Measurements from ENCODE around the gene CELSR1. TPM values are rescaled to one million over a fixed set of nuclear protein-coding genes. Genes with fewer than 3 reads are reported as not detected.

The CELSR1 gene
- total RNA-seq, 2 experiments from 2014 or later: 3.7 to 5.2 TPM

GRCh38 chr22:46339956-46340355 is 197.5 kb downstream of the CELSR1 start:
- H3K4me3 ChIP-seq (ENCODE audit: low read depth, low read length, poor library complexity, severe bottlenecking): no peak overlapping the region
- H3K4me2 ChIP-seq (ENCODE audit: low read length): no peak overlapping the region
- no peaks in the 10 kb centered on the region for H3K9me2 ChIP-seq (ENCODE audit: insufficient read depth, low read length)
- no peak for DNase-seq (ENCODE audit: low spot score)
- TF ChIP-seq EZH2phosphoT487 (IDR thresholded peaks at IDR 0.05; ENCODE audit: borderline replicate concordance, low read depth, low read length): no peak
- TF ChIP-seq, protein P1, sequence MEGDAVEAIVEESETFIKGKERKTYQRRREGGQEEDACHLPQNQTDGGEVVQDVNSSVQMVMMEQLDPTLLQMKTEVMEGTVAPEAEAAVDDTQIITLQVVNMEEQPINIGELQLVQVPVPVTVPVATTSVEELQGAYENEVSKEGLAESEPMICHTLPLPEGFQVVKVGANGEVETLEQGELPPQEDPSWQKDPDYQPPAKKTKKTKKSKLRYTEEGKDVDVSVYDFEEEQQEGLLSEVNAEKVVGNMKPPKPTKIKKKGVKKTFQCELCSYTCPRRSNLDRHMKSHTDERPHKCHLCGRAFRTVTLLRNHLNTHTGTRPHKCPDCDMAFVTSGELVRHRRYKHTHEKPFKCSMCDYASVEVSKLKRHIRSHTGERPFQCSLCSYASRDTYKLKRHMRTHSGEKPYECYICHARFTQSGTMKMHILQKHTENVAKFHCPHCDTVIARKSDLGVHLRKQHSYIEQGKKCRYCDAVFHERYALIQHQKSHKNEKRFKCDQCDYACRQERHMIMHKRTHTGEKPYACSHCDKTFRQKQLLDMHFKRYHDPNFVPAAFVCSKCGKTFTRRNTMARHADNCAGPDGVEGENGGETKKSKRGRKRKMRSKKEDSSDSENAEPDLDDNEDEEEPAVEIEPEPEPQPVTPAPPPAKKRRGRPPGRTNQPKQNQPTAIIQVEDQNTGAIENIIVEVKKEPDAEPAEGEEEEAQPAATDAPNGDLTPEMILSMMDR (conservative IDR thresholded peaks at IDR 0.05; ENCODE audit: low read length): no peak
- peaks cover 21% of the 10 kb centered on the region for H3K79me2 ChIP-seq (ENCODE audit: insufficient read depth, low read depth, low read length)
- H2AFZ ChIP-seq (ENCODE audit: low read length): no peak overlapping the region
- peaks cover 75% of the 10 kb centered on the region for H3K36me3 ChIP-seq (ENCODE audit: insufficient read depth, low read length)
- peaks cover 5% of the 10 kb centered on the region for H4K20me1 ChIP-seq (ENCODE audit: insufficient read depth, low read length)
- CTCF ChIA-PET (ENCODE audit: unreplicated experiment): no interaction called here
- H3K9me3 ChIP-seq (ENCODE audit: low read length): no peaks in the 10 kb centered on the region
- POLR2A ChIA-PET: no interaction called here
- intact Hi-C loops (cut with micrococcal nuclease; ENCODE audit: unreplicated experiment): no loop called here
- peaks cover 9% of the 10 kb centered on the region for H3K4me1 ChIP-seq (ENCODE audit: insufficient read depth, low read length, poor library complexity, severe bottlenecking)
- H3K27ac ChIP-seq (ENCODE audit: low read depth, low read length, poor library complexity, severe bottlenecking): no peak overlapping the region
- BruUV-seq (replicated peaks): no TSS peak

- BruUV-seq (replicated peaks): no TSS peak
- Histone ChIP-seq H3K79me2 (ENCODE audit: insufficient read depth, low read depth, low read length) (peaks cover 21% of the 10 kb centered on the region), H3K9me2 (ENCODE audit: insufficient read depth, low read length) (no peaks in the 10 kb centered on the region), H4K20me1 (ENCODE audit: insufficient read depth, low read length) (peaks cover 5% of the 10 kb centered on the region), H3K9me3 (ENCODE audit: low read length) (no peaks in the 10 kb centered on the region), H3K4me2 (ENCODE audit: low read length) (no peak overlapping the region), H3K36me3 (ENCODE audit: insufficient read depth, low read length) (peaks cover 62% of the 10 kb centered on the region), H2AFZ (ENCODE audit: low read length) (no peak overlapping the region), H3K4me3 (ENCODE audit: low read depth, low read length, poor library complexity, severe bottlenecking) (no peak overlapping the region), H3K4me1 (ENCODE audit: insufficient read depth, low read length, poor library complexity, severe bottlenecking) (peaks cover 9% of the 10 kb centered on the region), H3K27ac (ENCODE audit: low read depth, low read length, poor library complexity, severe bottlenecking) (no peak overlapping the region)
- ChIA-PET POLR2A (interaction anchor here (0.6 kb wide), 1 partner anchor 54 kb away, joined by 3 read pairs; no protein-coding TSS in a partner anchor), CTCF (ENCODE audit: unreplicated experiment) (no interaction called here)
- intact Hi-C loops (cut with micrococcal nuclease; ENCODE audit: unreplicated experiment): no loop called here
- DNase-seq (ENCODE audit: low spot score): no peak
- no peak for TF ChIP-seq EZH2phosphoT487 (IDR thresholded peaks at IDR 0.05; ENCODE audit: borderline replicate concordance, low read depth, low read length)
- TF ChIP-seq, protein P1 (conservative IDR thresholded peaks at IDR 0.05; ENCODE audit: low read length): no peak
Measured at GRCh38 chr22:46338636-46339035, 198.8 kb downstream of the CELSR1 start.

GRCh38 chr22:46337870-46338269 is 199.6 kb downstream of the CELSR1 start:
- Histone ChIP-seq H3K27ac (ENCODE audit: low read depth, low read length, poor library complexity, severe bottlenecking) (no peak overlapping the region), H3K4me2 (ENCODE audit: low read length) (no peak overlapping the region), H4K20me1 (ENCODE audit: insufficient read depth, low read length) (peaks cover 5% of the 10 kb centered on the region), H3K9me3 (ENCODE audit: low read length) (no peaks in the 10 kb centered on the region), H3K4me3 (ENCODE audit: low read depth, low read length, poor library complexity, severe bottlenecking) (no peak overlapping the region), H3K79me2 (ENCODE audit: insufficient read depth, low read depth, low read length) (peaks cover 21% of the 10 kb centered on the region), H3K4me1 (ENCODE audit: insufficient read depth, low read length, poor library complexity, severe bottlenecking) (peaks cover 9% of the 10 kb centered on the region), H3K9me2 (ENCODE audit: insufficient read depth, low read length) (no peaks in the 10 kb centered on the region), H3K36me3 (ENCODE audit: insufficient read depth, low read length) (peaks cover 62% of the 10 kb centered on the region), H2AFZ (ENCODE audit: low read length) (no peak overlapping the region)
- BruUV-seq (replicated peaks): no TSS peak
- ChIA-PET POLR2A (interaction anchor here (0.6 kb wide), 1 partner anchor 55 kb away, joined by 3 read pairs; no protein-coding TSS in a partner anchor), CTCF (ENCODE audit: unreplicated experiment) (no interaction called here)
- intact Hi-C loops (cut with micrococcal nuclease; ENCODE audit: unreplicated experiment): no loop called here
- TF ChIP-seq, protein P1 (conservative IDR thresholded peaks at IDR 0.05; ENCODE audit: low read length): no peak
- TF ChIP-seq EZH2phosphoT487 (IDR thresholded peaks at IDR 0.05; ENCODE audit: borderline replicate concordance, low read depth, low read length): no peak
- no peak for DNase-seq (ENCODE audit: low spot score)

All from OCI-LY7 (cell line).